ENCODE results near the gene PLEKHH3.

PLEKHH3 gene

DNA sequence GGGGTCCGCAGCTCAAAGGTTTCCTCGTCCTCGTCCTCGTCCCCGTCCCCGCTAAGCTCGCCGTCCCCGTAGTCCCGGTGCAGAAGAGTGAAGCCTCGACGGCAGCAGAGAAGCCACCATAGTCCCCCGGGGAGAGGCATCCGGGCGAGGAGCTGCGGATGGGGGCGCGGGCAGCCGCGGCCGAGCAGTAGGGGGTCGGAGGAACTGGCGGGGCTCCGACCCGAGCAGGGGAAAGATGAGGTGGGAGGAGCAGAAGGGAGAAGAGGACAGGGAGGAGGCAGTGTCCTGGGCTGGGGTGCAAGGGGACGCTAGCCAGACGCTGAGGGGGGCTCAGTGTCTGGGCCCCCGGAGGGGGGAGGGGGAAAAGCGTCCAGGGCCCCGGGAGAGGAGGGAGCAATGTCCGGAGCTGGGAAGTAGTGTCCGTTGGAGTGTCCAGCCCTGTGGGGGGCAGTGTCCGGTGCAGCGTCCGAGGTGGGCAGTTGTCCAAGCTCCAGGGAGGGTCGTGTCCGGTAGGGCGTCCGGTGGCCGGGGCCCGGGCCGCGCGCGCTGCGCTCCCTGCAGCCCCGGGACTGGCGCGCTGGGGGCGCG lies at the start of gene PLEKHH3:
Gene PLEKHH3 (minus strand): TSS at position 571 of the 588 bp plus-strand sequence. CDS start 431 bp downstream, at position 140.
- DNase-seq (ENCODE audit: low read depth, low spot score) = no peak

GRCh38 chr17:42725143-42725542 lies 48.3 kb upstream of the PLEKHH3 start:
- DNase-seq (ENCODE audit: low read depth, low spot score) = no peak

- no peak for DNase-seq (ENCODE audit: low read depth, low spot score)
Measured at GRCh38 chr17:42723636-42724035, 46.8 kb upstream of the PLEKHH3 start.

DNA sequence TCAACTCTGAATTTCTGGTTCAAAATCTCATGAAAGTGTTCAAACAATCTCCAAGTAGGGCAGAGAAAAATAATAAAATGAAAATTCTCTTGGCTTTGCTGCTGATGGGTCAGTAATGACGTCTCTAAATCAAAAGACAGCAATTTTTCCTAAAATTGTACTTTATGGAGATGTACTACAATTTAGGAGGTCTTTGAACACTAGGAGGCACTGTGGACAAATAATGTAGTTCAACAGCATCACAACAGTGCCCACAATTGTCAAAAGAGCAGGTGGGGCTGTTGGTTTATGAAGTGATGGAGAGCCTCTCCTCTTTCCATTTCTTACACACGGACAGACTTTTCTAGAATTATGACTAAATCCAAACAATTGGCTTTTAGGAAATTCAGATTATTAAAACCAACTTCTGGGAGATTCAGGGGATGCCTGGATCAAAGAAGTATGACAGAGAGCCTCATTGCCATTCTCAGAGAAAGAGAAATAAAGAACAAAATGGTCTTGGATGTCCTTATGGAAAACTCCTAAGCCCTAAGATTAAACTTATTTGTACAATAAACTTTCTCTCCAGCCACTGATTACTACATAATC lies 44.3 kb upstream of the PLEKHH3 start:
- peak; percentile 79 for DNase-seq (ENCODE audit: low read depth, low spot score)

- DNase-seq (ENCODE audit: low read depth, low spot score) = no peak
Measured at GRCh38 chr17:42709561-42709960, 32.8 kb upstream of the PLEKHH3 start.

DNA sequence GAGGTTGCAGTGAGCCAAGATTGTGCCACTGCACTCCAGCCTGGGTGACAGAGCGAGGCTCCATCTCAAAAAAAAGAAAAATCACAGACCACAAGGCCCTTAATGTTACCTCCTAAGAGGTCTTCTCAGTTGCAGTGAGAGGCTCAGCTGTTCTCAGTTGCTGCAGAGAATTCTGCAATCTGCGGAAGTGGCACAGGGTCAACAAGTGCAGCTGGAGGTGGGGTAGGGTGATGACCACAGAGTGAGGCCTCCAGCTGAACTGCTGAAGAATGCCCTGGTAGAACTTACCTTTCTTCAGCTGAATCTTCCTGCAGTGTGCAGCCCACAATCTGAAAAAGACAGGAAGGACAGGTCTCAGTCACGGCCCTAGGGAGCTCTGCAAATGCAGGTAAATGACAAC lies 31.8 kb upstream of the PLEKHH3 start:
- DNase-seq (ENCODE audit: low read depth, low spot score) = no peak

DNA sequence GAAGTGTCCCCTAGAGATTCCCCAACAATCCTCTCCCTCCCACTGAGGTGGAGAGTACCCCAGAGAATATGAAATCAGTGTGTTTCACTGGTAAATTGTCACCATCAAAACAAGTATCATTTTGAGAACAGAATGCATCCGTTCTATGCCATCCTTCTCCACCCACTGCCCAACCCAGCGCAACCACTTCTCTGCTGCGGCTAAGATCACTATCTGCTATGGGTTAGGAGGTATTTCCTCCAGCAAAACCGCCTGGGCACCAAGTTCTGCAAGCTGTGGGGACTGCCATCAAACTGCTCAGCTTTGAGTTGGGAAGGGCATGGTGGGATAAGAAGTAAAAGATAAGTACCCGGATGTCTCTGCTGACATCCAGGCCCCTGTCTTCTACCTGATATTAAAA lies 29.9 kb upstream of the PLEKHH3 start:
- DNase-seq (ENCODE audit: low read depth, low spot score) = no peak

GRCh38 chr17:42704837-42705494 lies 28.2 kb upstream of the PLEKHH3 start:
- DNase-seq (ENCODE audit: low read depth, low spot score) = no peak

- no peak for DNase-seq (ENCODE audit: low read depth, low spot score)
Measured at GRCh38 chr17:42704490-42704836, 27.7 kb upstream of the PLEKHH3 start.

- DNase-seq (ENCODE audit: low read depth, low spot score) = no peak
Measured at GRCh38 chr17:42702446-42702845, 25.7 kb upstream of the PLEKHH3 start.

DNA sequence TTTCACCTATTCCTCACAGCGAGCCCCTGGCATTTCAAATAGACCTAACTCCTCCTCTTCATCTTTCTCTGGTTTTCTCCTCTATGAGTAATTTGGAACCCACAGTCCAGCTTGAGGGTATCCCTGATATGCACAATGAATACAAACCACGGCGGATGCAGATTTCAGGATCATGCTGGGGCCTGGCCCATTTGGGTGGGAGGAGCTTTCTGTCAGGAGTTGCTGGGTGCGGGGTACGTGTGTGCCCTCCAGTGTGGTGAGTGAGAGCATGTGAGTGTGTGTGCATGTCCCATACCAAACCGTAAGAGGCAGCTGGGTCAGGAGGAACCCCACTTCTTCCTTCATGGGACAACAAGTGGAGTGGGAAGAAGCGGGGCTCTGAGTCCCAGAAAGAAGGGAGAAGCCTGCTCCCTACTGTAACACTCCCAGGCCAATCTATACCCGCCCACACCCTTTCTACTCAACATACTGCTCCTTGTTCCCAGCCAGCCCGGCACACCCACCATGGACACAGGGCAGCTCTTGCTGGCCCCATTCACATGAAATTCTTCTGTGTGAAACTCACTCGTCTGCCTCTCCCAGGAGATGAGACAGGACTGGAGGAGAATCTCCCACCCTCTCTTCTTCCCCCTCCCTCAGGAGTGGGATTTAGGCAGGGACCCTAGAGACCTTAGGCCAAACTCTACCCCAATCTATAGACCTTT lies 23.9 kb upstream of the PLEKHH3 start:
- no peak for DNase-seq (ENCODE audit: low read depth, low spot score)

DNA sequence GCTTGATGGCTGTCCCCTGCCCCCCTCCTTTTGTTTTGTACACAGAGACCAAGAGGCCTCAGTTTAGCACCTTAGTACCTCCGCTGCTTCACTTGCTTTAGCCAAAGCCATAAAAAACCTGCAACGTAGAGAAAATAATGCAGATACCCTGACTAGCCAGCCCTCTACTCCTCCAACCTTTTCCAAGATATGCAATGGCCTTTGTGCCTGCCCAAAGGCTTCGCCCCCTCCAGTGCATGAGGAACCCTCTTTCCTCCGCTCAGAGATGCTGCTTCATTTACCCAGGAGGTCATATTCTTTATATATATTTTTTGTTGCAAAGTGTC lies 22.6 kb upstream of the PLEKHH3 start:
- DNase-seq (ENCODE audit: low read depth, low spot score) = no peak

- DNase-seq (ENCODE audit: low read depth, low spot score) = peak; percentile 69
Measured at GRCh38 chr17:42698736-42699414, 22.1 kb upstream of the PLEKHH3 start.

DNA sequence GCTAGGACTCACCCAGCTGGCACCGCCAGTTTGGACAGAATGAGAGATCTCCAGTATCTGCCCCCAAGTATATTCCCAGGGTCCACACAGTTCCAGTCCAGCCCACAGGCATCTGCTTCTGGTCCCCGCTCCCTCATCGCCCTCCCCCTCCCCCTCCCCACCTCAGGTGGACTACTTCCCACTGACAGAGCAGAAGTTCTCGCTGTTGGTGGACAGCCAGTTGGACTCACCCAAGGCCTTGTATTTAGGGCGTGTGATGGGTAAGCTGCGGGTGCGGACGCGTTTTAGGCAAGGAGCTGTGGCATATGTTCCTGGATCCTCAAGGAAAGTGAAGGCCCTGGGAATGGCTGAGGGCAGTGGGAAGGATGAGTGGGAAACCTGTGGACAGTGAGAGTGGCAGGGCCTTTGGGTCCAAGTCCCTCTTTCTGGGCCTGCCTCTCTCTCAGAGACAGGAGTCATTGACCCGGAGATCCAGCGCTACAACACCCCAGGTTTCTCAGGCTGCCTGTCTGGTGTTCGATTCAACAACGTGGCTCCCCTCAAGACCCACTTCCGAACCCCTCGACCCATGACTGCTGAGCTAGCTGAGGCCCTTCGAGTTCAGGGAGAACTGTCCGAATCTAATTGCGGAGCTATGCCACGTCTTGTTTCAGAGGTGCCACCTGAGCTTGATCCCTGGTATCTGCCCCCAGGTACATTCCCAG lies 20.5 kb upstream of the PLEKHH3 start:
- no peak for DNase-seq (ENCODE audit: low read depth, low spot score)

DNA sequence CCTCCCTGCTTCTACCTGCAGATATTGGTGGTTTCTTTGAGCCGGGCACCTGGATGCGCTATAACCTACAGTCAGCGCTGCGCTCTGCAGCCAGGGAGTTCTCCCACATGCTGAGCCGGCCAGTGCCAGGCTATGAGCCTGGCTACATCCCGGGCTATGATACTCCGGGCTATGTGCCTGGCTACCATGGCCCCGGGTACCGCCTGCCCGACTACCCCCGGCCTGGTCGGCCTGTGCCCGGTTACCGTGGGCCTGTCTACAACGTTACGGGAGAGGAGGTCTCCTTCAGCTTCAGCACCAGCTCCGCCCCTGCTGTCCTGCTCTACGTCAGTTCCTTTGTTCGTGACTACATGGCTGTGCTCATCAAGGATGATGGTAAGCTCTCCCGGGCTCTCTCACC lies 18.7 kb upstream of the PLEKHH3 start:
- DNase-seq (ENCODE audit: low read depth, low spot score) = no peak

GRCh38 chr17:42694524-42694923 lies 17.7 kb upstream of the PLEKHH3 start:
- DNase-seq (ENCODE audit: low read depth, low spot score) = no peak

DNA sequence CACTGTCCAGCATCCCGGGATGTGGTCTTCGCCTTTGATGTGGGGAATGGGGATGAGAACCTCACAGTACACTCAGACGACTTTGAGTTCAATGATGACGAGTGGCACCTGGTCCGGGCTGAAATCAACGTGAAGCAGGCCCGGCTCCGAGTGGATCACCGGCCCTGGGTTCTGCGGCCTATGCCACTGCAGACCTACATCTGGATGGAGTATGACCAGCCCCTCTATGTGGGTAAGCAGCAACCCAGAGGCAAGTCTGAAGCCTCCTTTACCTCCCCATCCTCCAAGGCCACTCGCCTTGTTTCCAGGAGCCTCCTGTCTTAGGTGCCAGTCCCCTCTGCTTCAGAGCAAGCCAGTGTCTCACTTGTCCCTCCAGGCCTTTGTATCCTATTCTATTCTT lies 15.7 kb upstream of the PLEKHH3 start:
- DNase-seq (ENCODE audit: low read depth, low spot score) = no peak

DNA sequence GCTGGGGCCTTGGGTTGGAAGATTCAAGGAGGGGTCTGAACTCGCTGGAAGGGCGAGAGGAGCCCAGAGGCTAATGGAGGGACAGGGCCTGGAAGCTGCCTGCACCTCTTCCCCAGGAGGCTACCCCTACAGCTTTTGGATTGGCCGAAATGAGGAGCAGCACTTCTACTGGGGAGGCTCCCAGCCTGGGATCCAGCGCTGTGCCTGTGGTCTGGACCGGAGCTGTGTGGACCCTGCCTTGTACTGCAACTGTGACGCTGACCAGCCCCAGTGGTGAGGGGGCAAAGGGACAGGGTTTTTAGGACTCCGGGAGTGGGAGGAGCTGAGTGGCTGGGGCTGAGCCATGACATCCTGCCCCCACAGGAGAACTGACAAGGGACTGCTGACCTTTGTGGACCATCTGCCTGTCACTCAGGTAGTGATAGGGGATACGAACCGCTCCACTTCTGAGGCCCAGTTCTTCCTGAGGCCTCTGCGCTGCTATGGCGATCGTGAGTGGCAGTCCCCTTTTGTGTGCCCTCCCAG lies 14.3 kb upstream of the PLEKHH3 start:
- no peak for DNase-seq (ENCODE audit: low read depth, low spot score)

- no peak for DNase-seq (ENCODE audit: low read depth, low spot score)
Measured at GRCh38 chr17:42690596-42690995, 13.8 kb upstream of the PLEKHH3 start.

DNA sequence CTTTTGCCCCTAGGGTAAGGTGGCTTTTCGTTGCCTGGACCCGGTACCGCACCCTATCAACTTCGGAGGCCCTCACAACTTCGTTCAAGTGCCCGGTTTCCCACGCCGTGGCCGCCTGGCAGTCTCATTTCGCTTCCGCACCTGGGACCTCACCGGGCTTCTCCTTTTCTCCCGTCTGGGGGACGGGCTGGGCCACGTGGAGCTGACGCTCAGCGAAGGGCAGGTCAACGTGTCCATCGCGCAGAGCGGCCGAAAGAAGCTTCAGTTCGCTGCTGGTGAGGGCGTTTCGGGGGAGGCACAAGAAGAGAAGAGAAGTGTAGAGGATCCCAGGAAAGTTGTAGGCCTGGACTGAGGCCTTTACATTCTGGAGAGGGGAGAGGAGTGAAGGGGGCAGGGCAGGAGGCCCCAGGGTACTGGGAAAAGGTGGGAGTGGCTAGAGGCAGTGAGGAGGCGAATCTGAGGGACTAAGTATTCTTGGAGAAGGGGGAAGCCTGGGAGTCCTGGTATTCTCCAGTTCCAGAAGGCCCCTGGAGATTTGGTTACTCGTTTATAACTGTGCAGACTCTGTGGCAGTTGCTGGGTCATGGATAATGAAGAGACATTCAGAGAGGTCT lies 11.0 kb upstream of the PLEKHH3 start:
- no peak for DNase-seq (ENCODE audit: low read depth, low spot score)

DNA sequence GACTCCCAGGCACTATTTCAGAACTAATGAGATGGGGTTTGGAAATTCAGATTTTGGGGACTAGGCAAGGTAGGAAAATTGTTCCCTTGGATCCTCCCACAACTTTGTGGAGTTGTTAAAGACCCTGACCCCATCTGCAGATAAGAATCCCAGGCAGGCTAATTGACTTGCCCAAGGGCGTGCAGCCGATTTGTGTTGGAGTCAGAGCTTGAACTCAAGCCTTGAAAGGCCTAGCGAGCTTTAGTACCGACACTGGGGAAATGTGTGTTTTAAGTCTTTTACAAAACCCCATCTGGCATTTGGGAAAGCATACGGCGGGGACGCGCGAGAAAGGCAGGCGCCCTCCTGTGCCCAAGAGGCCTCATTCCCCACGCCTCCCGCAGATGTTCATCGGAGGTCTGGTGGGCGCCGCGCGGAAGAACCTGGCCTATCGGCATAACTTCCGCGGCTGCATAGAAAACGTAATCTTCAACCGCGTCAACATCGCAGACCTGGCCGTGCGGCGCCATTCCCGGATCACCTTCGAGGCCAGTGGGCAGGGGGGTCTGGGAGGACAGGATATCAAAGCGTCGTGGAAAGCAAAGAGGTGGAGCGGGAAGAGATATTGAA lies 9.8 kb upstream of the PLEKHH3 start:
- no peak for DNase-seq (ENCODE audit: low read depth, low spot score)
